Gastrocnemius medialis (tissue), 4 donors: Measurements from ENCODE around the gene TMIE.

ENCODE experiments used
- CTCF ChIP-seq, 5 experiments: fragments of 450-650 bp in 3 of 5; fragments of 200-600 bp in 2 of 5; sonication (generic) in 2 of 5; IDR thresholded peaks in 4 of 5; conservative IDR thresholded peaks in 1 of 5; 1 replicate in 4 of 5; 2 replicates in 1 of 5; pipeline ENCODE4 v1.5.1; 2016 to 2019; ENCODE audit warnings: antibody characterized with exemption in 5 of 5, mild to moderate bottlenecking in 3 of 5, moderate library complexity in 3 of 5
- POLR2A ChIP-seq, 2 donors: fragments of 450-650 bp; IDR thresholded peaks; one replicate each; pipeline ENCODE4 v1.6.1; 2017; ENCODE audit warnings: antibody characterized with exemption in 2 of 2, mild to moderate bottlenecking in 2 of 2, moderate library complexity in 2 of 2

GRCh38 chr3:46756642-46757041, 55.5 kb downstream of the TMIE start:
- TF ChIP-seq CTCF (IDR thresholded peaks at IDR 0.05 in 4 of 5, conservative IDR thresholded peaks at IDR 0.05 in 1 of 5) = no peak
- no peak for TF ChIP-seq POLR2A (IDR thresholded peaks at IDR 0.05)
